ENCODE measurements around the gene VAMP1. TPM values are rescaled to one million over a fixed set of nuclear protein-coding genes. Genes with fewer than 3 reads are reported as not detected.
"Not testable (repeated sequence)": the region's sequence is repeated elsewhere in the genome, so short reads cannot be mapped to it uniquely, and the experiment has no call there.

Gene VAMP1, protein sequence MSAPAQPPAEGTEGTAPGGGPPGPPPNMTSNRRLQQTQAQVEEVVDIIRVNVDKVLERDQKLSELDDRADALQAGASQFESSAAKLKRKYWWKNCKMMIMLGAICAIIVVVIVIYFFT
- total RNA-seq: 1 to 10 TPM; 4.2 to 6.3 TPM
- long read RNA-seq: 0 reads

DNA sequence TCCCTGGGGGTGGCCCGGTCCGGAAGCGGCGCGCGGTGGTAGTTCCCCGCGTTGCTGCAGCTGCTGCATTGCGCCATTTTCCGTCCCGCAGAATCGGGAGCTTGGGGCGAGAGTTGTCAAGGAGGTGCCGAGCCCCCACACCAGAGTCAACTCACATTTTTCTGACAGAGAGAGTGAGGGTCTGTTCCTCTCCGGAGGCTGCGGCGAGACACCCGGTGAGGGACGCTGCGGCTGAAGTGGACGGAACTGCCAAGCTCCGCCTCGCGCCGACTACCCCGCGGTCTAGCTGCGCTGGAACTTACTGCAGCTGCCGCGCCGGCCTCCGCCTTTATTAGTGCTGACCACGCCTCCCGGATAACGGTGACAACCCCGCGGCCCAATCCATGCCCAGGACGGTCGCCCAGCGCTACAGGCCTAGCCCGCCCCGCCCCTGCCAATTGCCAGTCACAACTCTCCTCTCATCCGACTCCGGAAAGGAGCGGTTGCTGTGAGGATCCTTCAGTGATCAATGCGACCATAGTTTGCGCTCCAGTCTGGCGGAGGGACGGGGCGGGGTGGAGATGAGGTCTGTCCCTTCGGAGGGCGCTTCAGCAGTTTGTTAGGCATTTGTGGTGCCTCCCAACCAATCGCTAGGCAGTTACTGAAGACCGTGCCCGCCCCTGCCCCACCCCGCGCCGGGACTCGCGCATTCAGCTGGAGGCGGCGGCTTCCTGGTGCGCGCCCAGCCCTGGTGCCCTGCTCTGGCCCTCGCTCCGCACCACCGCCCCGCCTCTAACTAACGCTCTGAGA, at the start of gene VAMP1:
TSS of gene VAMP1 (minus strand) at position 303 of the 789 bp plus-strand sequence. CDS start at position 157, 146 bp downstream.
- intact Hi-C loops (cut with DNase I, micrococcal nuclease): no loop called here
- peak; percentile 90 for ATAC-seq
- DNase-seq: peak; percentile 98 to 99

DNA sequence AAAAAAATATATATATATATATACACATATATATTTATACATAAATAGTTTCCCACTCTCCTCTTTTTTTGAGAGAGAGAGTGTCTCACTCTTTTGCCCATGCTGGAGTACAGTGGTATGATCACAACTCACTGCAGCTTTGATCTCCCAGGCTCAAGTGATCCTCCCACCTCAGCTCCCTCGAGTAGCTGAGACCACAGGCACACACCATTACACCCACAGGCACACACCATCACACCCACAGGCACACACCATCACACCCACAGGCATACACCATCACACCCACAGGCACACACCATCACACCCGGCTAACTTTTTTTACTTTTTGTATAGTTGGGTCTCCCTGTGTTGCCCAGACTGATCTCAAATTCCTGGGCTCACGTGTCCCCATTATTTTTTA, 49.7 kb upstream of the VAMP1 start:
- ATAC-seq (no peak), DNase-seq (no peak)
- intact Hi-C loops (cut with DNase I, micrococcal nuclease): no loop called here

DNA sequence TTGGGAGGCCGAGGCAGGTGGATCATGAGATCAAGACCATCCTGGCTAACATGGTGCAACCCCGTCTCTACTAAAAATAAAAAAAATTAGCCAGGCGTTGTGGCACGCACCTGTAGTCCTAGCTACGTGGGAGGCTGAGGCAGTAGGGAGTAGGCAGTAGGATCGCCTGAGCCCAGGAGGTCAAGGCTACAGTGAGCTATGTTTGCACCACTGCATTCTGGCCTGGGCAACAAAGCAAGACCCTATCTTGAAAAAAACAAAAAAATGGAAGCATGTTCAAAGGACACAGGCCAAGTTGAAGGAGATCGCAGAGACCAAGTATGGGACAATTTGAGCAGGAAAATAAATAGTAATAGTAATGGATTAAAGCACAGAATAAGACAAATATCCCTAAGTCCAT, 37.6 kb upstream of the VAMP1 start:
- ATAC-seq (no peak), DNase-seq (no peak)
- intact Hi-C loops (cut with DNase I, micrococcal nuclease): no loop called here

DNA sequence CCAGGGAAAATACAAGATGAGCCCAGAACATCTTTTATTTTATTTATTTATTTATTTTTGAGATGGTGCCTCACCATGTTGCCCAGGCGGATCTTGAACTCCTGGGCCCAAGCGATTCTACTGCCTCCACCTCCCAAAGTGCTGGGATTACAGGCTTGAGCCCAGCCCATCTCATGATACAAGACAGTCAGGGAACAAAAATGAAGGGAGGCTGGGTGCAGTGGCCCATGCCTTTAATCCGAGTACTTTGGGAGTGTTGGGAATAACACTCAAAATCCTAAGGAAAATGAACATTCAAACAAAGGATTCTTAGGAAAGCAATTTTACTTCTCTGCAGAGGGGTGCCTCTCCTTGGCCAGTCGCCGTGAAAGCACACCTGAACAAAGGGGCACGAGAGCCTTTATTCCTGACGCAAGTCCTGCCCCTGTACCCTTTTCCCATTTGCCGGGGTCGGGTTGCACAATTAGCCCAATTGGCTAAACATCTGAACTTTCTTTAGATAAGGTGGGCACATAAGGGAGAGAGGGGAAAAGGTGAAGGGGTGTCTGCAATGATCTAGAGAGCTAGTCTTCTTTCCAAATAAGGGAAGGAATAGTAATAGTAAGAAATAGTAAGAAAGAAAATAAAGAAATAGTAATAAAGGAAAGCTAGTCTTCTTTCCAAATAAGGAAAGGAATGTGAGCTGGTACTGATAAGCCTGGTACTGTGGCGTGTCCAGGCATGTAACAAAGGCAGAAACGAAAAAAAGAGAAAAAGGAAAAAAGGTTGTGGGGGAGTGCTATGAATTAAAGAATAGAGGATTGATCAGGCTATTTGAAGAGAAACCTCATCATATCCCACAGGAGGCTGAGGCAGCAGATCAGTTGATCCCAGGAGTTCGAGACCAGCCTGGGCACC, 36.9 kb upstream of the VAMP1 start:
- ATAC-seq (no peak), DNase-seq (no peak)
- intact Hi-C loops (cut with DNase I, micrococcal nuclease): no loop called here

DNA sequence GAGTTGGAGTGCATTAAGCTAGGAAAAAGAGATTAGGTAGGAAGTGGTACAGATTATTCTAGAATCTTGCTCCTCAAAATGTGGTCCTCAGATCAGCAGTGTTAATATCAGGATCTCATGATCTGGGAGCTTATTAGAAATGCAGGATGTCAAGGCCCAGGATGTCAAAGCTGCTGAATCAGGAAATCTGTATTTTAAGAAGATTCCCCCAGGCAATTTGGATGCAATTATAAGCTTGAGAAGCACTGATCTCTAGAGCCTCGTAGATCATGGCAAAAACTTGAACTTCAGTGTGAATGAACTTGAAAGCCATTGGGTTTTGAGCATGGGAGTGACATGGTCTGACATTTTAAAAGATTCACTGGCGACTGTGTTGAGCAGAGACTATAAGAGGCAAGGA, 30.0 kb upstream of the VAMP1 start:
- ATAC-seq: no peak

DNA sequence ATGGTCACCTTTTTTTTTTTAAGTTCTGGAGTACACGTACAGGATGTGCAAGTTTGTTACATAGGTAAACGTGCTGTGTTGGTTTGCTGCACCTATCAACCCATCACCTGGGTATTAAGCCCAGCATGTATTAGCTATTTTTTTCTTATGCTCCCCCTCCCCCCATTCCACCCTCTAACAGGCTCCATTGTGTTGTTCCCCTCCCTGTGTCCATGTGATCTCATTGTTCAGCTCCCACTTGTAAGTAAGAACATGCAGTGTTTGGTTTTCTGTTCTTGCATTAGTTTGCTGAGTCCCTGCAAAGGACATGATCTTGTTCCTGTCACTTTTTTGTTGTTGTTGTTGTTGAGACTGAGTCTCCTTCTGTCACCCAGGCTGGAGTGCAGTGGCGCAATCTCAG, 26.8 kb upstream of the VAMP1 start:
- ATAC-seq; DNase-seq; intact Hi-C loops (cut with DNase I, micrococcal nuclease): not testable (repeated sequence)

More for the DNA sequence above, 30.0 kb upstream of the VAMP1 start:
- intact Hi-C loops (cut with DNase I, micrococcal nuclease): no loop called here
- no peak for DNase-seq

DNA sequence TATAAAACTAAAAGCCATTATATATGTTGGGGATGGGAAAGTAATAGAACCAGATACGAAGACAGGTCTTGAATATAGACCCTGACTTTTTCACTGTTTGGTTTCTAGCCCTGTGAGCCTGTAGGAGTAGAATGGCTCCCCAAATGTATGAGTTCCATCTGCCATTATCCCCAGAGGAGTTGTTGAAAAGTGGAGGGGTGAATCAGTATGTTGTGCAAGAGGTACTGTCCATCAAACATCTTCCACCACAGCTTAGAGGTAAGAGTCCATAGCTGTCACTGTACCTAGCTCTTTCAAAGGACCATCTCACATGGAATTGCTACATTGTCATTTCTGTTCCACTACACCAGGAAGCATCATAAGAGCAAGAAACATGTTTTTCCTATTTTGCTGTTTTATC, 24.5 kb upstream of the VAMP1 start:
- DNase-seq: no peak
- ATAC-seq: no peak
- intact Hi-C loops (cut with DNase I, micrococcal nuclease): no loop called here

DNA sequence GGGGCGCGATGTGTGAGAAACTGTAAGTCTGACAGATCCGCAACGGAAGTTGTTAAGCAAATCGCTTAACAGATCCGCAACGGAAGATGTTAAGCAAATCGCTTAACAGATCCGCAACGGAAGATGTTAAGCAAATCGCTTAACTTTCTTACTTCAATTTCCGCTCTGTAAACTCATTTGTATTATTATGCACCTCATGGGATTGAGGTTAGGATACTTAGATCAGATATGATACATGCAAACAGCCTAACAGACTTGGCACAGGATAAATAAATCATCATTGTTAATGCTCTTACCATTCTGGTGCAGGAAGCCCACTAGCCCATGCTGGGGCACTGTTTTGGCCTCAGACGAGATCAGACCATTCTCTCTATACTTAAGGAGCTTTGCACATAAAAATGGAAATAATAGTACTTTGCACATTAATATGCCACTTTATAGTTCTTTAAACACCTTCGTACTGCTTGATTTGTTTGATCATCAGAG, 23.8 kb upstream of the VAMP1 start:
- intact Hi-C loops (cut with DNase I, micrococcal nuclease): no loop called here
- no peak for DNase-seq
- no peak for ATAC-seq

DNA sequence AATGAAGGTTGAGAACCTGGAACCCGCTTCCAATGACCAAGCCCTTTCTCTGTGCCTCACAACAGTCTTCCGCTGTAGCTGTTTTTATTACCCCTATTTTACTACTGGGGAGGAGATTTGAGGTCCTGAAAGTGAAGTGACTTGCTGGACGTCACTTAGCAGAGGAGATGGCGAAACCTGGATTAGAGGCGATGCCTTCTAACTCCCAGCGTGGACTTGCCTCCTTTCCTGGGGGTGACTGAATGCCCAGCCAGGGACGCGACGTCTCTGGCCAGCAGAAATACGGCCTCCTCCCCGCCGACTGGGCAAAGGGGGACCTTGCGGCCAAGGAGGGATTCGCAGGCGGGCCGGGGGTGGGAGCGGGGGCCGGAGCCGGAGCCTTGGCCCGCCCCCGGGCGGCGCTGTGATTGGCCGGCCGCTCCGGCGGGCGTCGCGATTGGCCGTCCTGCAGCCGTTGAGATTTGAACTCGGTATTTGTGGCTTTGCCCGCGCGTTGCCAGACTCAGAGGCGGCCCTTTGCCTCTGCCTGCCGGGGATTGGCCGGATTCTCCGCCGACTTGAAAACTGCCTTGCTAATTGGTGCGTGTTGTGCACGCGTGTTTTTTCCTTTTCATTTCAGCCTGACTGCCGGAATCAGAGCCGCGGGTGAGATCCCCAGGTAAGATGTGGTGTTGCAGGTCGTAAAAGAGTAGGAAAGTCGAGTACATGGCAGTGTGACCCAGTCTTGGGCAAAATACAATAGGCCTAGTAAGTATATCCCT, 23.2 kb upstream of the VAMP1 start, which contains the start of gene NCAPD2:
TSS of gene NCAPD2 (plus strand) at position 606 of the 761 bp plus-strand sequence. CDS start 997 bp downstream, outside the sequence.
- intact Hi-C loops (cut with DNase I, micrococcal nuclease): no loop called here
- ATAC-seq (peak; percentile 88), DNase-seq (peak; percentile 93 to 97)

DNA sequence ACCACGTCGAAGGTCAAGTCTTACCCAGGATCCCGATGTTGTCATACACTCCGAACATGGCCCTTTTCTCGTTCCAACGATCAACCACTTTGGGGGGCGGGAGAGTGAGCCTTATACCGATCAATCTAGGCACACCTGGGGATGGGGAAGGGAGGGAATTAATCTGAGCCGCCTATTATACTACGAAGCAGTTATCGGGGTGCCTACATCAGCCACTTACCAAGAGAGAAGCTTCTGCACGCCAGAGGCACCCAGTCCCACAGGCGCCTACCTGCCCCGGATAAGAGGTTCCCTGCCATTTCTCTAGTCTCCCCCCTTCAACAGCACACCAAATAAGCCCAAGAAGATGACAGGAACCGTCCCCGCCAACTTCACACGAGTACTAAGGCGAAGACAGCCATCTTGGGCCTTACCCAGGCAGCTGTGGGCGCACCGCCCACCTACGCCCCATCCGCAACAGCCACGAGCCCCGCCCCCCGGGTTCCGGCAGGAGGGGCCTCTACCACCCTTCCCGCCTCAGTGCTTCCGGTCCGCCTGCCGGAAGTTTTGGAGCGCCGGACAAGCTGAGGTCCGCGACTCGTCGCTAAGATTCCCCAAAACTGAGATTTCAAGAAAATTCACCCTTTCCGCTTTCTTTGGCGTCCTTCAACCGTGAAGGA, 22.5 kb upstream of the VAMP1 start, which contains the start of gene MRPL51:
TSS of gene MRPL51 (minus strand) at position 425 of the 659 bp plus-strand sequence. CDS start at position 299, 126 bp downstream.
- peak; percentile 97 to 99 for DNase-seq
- ATAC-seq: peak; percentile 91
- intact Hi-C loops (cut with DNase I, micrococcal nuclease): no loop called here

DNA sequence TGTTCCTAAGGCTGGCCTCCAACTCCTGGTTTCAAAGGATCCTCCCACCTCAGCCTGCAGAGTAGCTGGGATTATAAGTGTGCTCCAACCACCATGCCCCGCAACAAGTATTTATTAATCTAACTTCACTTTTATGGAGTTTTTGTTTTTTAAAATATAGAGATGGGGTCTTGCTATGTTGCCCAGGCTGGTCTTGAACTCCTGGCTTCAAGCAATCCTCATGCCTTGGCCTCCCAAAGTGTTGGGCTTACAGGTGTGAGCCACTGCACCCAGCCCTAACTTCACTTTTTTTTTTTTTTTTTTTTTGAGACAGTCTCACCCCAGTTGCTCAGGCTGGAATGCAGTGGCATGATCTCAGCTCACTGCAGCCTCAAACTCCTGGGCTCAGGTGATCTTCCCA, 20.2 kb upstream of the VAMP1 start:
- intact Hi-C loops (cut with DNase I, micrococcal nuclease); ATAC-seq; DNase-seq: not testable (repeated sequence)

DNA sequence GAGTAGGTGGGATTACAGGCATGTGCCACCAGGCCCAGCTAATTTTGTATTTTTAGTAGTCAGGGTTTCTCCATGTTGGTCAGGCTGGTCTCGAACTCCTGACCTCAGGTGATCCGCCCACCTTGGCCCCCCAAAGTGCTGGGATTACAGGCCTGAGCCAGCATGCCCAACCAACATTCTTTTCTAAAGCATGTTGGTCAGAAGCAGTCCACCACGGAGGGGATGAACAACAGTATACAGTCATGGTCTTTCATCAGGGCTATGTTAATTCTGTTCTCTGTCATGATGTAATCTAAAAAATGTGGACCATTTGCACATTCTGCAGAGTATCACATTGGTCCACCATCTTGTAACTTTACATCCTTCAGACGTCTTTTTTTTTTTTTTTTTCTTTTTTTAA, 19.0 kb upstream of the VAMP1 start:
- intact Hi-C loops (cut with DNase I, micrococcal nuclease): no loop called here
- ATAC-seq (no peak), DNase-seq (no peak)

DNA sequence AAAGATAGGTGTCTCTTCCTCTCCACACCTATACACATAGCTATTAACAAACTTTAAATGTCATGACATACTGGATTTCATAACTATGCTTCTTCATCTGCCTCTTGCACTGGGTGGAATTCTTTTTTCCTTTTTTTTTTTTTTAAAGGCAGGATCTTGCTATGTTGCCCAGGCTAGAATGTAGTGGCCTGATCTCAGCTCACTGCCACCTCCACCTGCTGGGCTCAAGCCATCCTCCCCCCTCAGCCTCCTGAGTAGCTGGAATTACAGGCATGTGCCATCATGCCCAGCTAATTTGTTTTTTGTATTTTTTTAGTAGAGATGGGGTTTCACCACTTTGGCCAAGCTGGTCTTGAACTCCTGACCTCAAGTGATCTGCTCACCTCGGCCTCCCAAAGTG, 17.8 kb upstream of the VAMP1 start:
- DNase-seq (no peak), ATAC-seq (no peak)
- intact Hi-C loops (cut with DNase I, micrococcal nuclease): no loop called here

DNA sequence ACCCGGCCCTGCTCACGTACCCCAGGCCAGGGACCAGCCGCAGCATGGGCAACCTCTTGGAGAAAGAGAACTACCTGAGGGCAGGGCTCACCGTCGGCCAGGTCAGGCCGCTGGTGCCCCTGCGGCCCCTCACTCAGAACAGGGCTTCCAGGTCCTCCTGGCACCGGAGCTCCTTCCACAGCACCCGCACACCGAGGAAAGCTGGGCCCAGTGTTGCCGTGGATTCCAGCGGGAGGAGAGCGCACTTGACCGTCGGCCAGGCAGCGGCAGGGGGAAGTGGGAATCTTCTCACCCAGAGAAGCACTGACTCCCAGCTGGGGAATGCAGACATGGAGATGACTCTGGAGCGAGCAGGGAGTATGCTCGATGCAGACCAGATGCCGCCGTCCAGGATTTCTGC, 7.9 kb upstream of the VAMP1 start:
- intact Hi-C loops (cut with DNase I, micrococcal nuclease): no loop called here
- ATAC-seq: no peak
- no peak for DNase-seq

DNA sequence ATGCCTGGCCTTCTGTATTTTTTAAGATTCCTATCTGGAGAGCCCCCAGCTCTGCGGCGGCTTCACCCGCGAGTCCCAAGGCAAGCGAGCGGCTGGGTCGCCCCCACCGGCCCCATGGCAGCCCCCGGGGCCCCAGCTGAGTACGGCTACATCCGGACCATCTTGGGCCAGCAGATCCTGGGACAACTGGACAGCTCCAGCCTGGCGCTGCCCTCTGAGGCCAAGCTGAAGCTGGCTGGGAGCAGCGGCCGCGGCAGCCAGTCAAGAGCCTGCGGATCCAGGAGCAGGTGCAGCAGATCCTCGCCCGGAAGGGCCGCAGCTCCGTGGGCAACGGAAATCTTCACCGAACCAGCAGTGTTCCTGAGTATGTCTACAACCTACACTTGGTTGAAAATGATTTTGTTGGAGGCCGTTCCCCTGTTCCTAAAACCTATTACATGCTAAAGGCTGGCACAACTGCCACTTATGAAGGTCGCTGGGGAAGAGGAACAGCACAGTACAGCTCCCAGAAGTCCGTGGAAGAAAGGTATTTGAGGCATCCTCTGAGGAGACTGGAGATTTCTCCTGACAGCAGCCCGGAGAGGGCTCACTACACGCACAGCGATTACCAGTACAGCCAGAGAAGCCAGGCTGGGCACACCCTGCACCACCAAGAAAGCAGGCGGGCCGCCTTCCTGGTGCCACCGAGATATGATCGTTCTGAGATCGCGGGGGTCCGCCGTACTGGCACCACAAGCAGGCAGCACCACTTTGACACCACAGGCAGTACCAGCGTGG, 7.3 kb upstream of the VAMP1 start:
- DNase-seq; intact Hi-C loops (cut with DNase I, micrococcal nuclease); ATAC-seq: not testable (repeated sequence)

DNA sequence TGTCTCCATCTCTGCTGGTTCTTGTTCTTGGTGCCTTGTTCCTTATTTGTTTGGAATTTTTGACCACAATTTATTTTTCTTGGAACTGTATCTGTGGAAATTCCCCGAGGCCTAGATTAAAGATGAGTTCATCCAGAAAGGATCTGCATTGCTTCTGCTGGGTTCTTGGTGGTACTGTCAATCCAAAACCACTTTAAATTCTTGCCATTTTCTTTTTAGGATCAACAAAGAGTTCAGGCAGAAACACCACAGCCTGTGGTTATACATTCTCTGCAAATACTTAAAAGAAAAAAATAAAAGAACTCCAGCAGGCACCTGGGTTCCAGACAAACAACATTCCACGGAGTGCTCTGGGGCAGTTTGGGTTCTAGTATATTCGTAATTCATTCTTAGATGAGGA, 6.0 kb upstream of the VAMP1 start:
- intact Hi-C loops (cut with DNase I, micrococcal nuclease): no loop called here

More for the DNA sequence above, 6.0 kb upstream of the VAMP1 start:
- DNase-seq (no peak), ATAC-seq (no peak)

All from left colon (tissue), 2 donors.